Activated B cell treated with CpG ODN at 0.5 μM for 24 hours (primary cell): Measurements from ENCODE around the gene VCX2. TPM values are rescaled to one million over a fixed set of nuclear protein-coding genes. Genes with fewer than 3 reads are reported as not detected.
"Not testable (repeated sequence)": the region's sequence is repeated elsewhere in the genome, so short reads cannot be mapped to it uniquely, and the experiment has no call there.

Source experiments
- ATAC-seq: fragments of 200-7000 bp; cut with Tn5 transposase; one replicate; pipeline ENCODE4 v1.10.0; 2021; ENCODE audit warnings: low read depth, mild to moderate bottlenecking, moderate library complexity
- CTCF ChIA-PET: fragments of 350-600 bp; sonication (Branson Sonifier 250); formaldehyde crosslinking; loops from one replicate; lab custom pipeline; 2021; ENCODE audit warnings: antibody characterized with exemption; lab: Charles Lee
- POLR2A ChIA-PET: fragments of 350-600 bp; sonication (Branson Sonifier 250); formaldehyde crosslinking; loops from one replicate; lab custom pipeline; 2021; ENCODE audit warnings: antibody characterized with exemption; lab: Charles Lee
- DNase-seq: peaks from one replicate; pipeline ENCODE4 v3.0.0; 2022
- H3K27ac Mint-ChIP-seq: one replicate; pipeline ENCODE4 v1.8.0; 2020; ENCODE audit warnings: mixed read lengths
- H3K27me3 Mint-ChIP-seq: one replicate; pipeline ENCODE4 v1.8.0; 2021; ENCODE audit warnings: mixed read lengths
- H3K36me3 Mint-ChIP-seq: one replicate; pipeline ENCODE4 v1.8.0; 2021; ENCODE audit warnings: low read depth, mixed read lengths
- H3K4me1 Mint-ChIP-seq: one replicate; pipeline ENCODE4 v1.8.0; 2021; ENCODE audit warnings: mixed read lengths
- H3K4me3 Mint-ChIP-seq: one replicate; pipeline ENCODE4 v1.8.0; 2020; ENCODE audit warnings: mild to moderate bottlenecking, mixed read lengths
- H3K9me3 Mint-ChIP-seq: one replicate; pipeline ENCODE4 v1.8.0; 2020; ENCODE audit warnings: mixed read lengths
- intact Hi-C: fragments of 100-400 bp; cut with micrococcal nuclease; formaldehyde crosslinking; loops from one replicate; pipeline ENCODE4 v1.15.1; 2024
- total RNA-seq: library from RNA; stranded (reverse); gene quantifications from 2 replicates; pipeline ENCODE4 v1.2.3, GENCODE V29; 2022
- TF ChIP-seq, protein P1 (sequence below): fragments of 200-600 bp; IDR thresholded peaks from one replicate; pipeline ENCODE4 v1.8.0; 2022; ENCODE audit warnings: antibody characterized with exemption, mild to moderate bottlenecking

The VCX2 gene
- total RNA-seq, 1 donor from 2014 or later, result not detected

DNA sequence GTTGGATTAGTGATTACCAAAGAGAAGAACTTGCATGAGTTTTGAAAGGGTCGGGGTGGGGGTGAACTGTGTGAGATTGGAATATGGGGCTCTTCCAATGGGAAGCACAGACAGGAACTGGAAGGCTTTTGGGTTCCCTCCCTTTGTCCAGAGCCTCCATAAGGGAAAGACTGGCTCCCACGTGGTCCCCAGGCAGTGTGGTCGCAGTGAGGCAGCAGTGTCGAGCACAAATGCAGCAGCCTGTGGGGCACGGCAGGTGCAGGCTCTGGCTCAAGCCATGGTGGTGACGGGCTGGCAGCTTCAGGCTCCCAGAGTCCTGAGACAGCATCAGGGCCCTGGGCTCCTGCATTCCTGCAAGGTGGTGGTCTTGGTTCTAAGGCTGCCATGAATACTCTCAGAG, 45.5 kb downstream of the VCX2 start:
- POLR2A ChIA-PET, result no interaction called here
- intact Hi-C loops, result no loop called here
- no peak overlapping the region for H3K27ac Mint-ChIP-seq
- no peaks in the 10 kb centered on the region for H3K9me3 Mint-ChIP-seq
- H3K4me1 Mint-ChIP-seq, result no peaks in the 10 kb centered on the region
- TF ChIP-seq, protein P1, sequence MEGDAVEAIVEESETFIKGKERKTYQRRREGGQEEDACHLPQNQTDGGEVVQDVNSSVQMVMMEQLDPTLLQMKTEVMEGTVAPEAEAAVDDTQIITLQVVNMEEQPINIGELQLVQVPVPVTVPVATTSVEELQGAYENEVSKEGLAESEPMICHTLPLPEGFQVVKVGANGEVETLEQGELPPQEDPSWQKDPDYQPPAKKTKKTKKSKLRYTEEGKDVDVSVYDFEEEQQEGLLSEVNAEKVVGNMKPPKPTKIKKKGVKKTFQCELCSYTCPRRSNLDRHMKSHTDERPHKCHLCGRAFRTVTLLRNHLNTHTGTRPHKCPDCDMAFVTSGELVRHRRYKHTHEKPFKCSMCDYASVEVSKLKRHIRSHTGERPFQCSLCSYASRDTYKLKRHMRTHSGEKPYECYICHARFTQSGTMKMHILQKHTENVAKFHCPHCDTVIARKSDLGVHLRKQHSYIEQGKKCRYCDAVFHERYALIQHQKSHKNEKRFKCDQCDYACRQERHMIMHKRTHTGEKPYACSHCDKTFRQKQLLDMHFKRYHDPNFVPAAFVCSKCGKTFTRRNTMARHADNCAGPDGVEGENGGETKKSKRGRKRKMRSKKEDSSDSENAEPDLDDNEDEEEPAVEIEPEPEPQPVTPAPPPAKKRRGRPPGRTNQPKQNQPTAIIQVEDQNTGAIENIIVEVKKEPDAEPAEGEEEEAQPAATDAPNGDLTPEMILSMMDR, result no peak
- H3K4me3 Mint-ChIP-seq, result no peak overlapping the region
- H3K36me3 Mint-ChIP-seq, result no peaks in the 10 kb centered on the region
- CTCF ChIA-PET, result no interaction called here
- no peaks in the 10 kb centered on the region for H3K27me3 Mint-ChIP-seq
- ATAC-seq (no peak), DNase-seq (no peak)

DNA sequence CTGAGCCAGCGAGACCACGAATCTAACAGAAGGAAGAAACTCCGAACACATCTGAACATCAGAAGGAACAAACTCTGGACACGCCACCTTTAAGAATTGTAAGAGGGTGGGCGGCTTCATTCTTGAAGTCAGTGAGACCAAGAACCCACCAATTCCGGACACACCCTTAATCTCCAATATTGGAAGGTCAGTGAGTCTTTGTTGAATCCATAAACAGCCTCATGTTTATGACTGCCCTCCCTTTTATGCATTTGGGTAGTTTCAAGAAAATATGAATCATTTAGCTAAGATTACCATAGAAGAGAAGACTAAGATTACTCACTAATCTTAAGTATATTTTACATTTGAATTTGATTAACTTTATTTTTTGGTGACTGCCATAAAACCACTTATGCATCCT, 48.5 kb downstream of the VCX2 start:
- ATAC-seq (no peak), DNase-seq (no peak)
- Mint-ChIP-seq H3K4me3 (no peak overlapping the region), H3K4me1 (no peaks in the 10 kb centered on the region), H3K27ac (no peak overlapping the region), H3K36me3 (no peaks in the 10 kb centered on the region), H3K27me3 (no peaks in the 10 kb centered on the region), H3K9me3 (no peaks in the 10 kb centered on the region)
- POLR2A ChIA-PET, result no interaction called here
- TF ChIP-seq, protein P1, result no peak
- intact Hi-C loops, result no loop called here
- CTCF ChIA-PET, result no interaction called here

DNA sequence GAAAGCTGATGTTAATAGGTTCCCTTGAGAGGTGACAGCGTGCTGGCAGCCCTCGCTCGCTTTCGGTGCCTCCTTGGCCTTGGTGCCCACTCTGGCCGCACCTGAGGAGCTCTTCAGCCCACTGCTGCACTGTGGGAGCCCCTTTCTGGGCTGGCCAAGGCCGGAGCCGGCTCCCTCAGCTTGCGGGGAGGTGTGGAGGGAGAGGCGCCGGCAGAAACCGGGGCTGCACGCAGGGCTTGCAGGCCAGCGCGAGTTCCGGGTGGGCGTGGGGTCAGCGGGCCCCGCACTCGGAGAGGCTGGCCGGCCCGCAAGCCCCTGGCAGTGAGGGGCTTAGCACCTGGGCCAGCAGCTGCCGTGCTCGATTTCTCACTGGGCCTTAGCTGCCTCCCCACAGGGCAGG, 49.7 kb downstream of the VCX2 start:
- H3K4me1 Mint-ChIP-seq, H3K9me3 Mint-ChIP-seq, H3K27ac Mint-ChIP-seq, DNase-seq, H3K4me3 Mint-ChIP-seq, H3K36me3 Mint-ChIP-seq, CTCF ChIA-PET, intact Hi-C loops, POLR2A ChIA-PET, ATAC-seq, H3K27me3 Mint-ChIP-seq: not testable (repeated sequence)

Other genes starting within 250 kb of the VCX2 start
- gene PNPLA4, start 243.9 kb downstream of the VCX2 start, total RNA-seq, result 7.5 and 8.2 TPM in 2 replicates